Esophagus (tissue), 2 donors: ENCODE data around the gene ATP4A. TPM values are rescaled to one million over a fixed set of nuclear protein-coding genes. Genes with fewer than 3 reads are reported as not detected.

ENCODE experiments used
- H3K27ac ChIP-seq, 2 donors: one replicate each; pipeline ENCODE4 v1.5.1; 2013; ENCODE audit warnings: low read depth in 2 of 2, mild to moderate bottlenecking in 2 of 2, inconsistent platforms in 1 of 2, low read length in 1 of 2, moderate library complexity in 1 of 2
- H3K27me3 ChIP-seq, 2 donors: one replicate each; pipeline ENCODE4 v1.6.1; 2013; ENCODE audit warnings: low read length in 2 of 2, control low read depth in 1 of 2, mild to moderate bottlenecking in 1 of 2; ENCODE audit not compliant: insufficient read depth in 2 of 2, control insufficient read depth in 1 of 2
- H3K36me3 ChIP-seq, 2 donors: one replicate each; pipeline ENCODE4 v1.6.1; 2013; ENCODE audit warnings: low read length in 1 of 2; ENCODE audit not compliant: control insufficient read depth in 2 of 2, insufficient read depth in 2 of 2
- H3K4me1 ChIP-seq, 2 donors: one replicate each; pipeline ENCODE4 v1.6.1; 2013; ENCODE audit warnings: low read length in 1 of 2; ENCODE audit not compliant: control insufficient read depth in 2 of 2, insufficient read depth in 2 of 2
- H3K4me3 ChIP-seq, 2 donors: one replicate each; pipeline ENCODE4 v1.5.1; 2013; ENCODE audit warnings: low read length in 2 of 2, mild to moderate bottlenecking in 2 of 2, low read depth in 1 of 2, moderate library complexity in 1 of 2
- H3K9me3 ChIP-seq, 2 donors: one replicate each; pipeline ENCODE4 v1.6.1; 2013; ENCODE audit warnings: mild to moderate bottlenecking in 2 of 2, low read depth in 1 of 2, low read length in 1 of 2, moderate library complexity in 1 of 2; ENCODE audit not compliant: control insufficient read depth in 2 of 2, insufficient read depth in 1 of 2
- WGBS, 2 donors: extraction: QIAGEN DNeasy Blood & Tissue Kit; methylation state at CpG; one replicate each; pipeline ENCODE4 v1.1.7; 2013; 5-methylcytosine and 5-hydroxymethylcytosine counted together
- polyA plus RNA-seq, 2 donors: library from polyadenylated mRNA; stranded (reverse); fragments of 200-250 nt; gene quantifications; one replicate each; pipeline ENCODE4 v1.2.3, GENCODE V29; 2013
- donor health status: healthy with polysubstance abuse.
- donor health status: Bipolar disorder and iron deficiency.

The ATP4A gene
- polyA plus RNA-seq, 2 donors: 0.02 to 0.12 TPM

DNA sequence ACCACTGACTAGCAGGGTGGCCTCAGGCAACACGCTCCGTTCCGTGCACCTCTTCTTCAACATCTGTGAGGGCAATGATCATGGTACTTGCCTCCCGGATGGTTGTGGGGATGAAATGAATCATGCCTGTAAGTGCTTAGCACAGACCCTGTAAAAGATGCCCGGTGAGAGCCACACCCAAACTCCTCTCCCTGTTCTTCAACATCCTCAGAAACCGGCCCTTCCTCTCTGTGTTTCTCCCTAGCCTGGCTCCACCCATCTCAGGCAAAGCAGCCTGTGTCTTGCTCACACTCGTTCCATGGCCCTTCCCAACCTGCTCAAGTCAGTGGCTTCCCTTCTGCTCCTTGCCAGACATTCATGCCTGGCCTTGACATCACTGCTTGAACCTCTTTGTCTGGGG lies 44.2 kb downstream of the ATP4A start:
- Histone ChIP-seq H3K4me1 (peaks cover 0 to 2% of the 10 kb centered on the region in 2 donors), H3K4me3 (no peak overlapping the region), H3K27ac (peak overlapping the region; percentile 75 to 90), H3K36me3 (no peaks in the 10 kb centered on the region), H3K27me3 (no peaks in the 10 kb centered on the region), H3K9me3 (peaks cover 0 to 1% of the 10 kb centered on the region in 2 donors)
- WGBS, 2 donors: 35 to 42% methylated on average over 7 of the region's 7 CpGs

DNA sequence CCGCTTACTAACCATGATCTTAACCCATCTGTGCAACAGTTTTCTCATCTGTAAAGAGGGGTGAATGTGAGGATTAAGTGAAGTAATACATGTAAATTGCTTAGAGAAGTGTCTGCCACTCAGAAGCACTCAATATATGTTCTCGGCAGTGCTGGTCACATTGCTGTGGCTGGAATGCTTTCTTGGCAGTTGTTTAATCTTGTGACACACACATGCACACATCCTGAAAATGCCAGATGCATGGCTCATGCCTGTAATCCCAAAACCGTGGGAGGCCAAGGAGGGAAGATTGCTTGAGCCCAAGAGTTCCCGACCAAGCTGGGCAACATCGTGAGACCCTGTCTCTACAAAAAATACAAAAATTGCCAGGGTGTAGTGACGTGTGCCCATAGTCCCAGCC lies 45.1 kb downstream of the ATP4A start:
- H3K27ac ChIP-seq: peak overlapping the region in 1 of 2 donors; percentile 52
- no peaks in the 10 kb centered on the region for H3K36me3 ChIP-seq
- no peak overlapping the region for H3K4me3 ChIP-seq
- H3K27me3 ChIP-seq: no peaks in the 10 kb centered on the region
- peaks cover 0 to 4% of the 10 kb centered on the region in 2 donors for H3K4me1 ChIP-seq
- WGBS, 2 donors: 52 to 63% methylated on average over 6 of the region's 6 CpGs
- peaks cover 0 to 3% of the 10 kb centered on the region in 2 donors for H3K9me3 ChIP-seq

DNA sequence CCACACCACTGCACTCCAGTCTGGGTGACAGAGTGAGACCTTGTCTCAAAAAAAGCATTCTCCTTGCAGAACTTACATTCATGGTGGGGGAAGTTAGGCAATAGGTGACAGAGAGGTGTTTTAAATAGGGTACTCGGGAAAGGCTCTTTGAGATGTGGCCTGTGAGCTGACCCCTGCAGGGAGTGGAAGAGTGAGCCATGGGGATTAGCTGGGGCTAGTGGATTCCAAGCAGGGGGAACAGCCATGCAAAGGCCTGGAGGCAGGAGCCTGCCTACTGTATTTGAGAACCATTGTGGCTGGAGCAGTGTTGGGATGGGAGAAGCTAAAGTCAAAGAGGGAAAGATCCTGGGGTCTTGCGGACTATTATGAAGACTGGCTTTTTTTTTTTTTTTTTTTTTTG lies 46.1 kb downstream of the ATP4A start:
- Histone ChIP-seq H3K27me3 (no peaks in the 10 kb centered on the region), H3K36me3 (no peaks in the 10 kb centered on the region), H3K4me3 (no peak overlapping the region), H3K9me3 (peaks cover 0 to 3% of the 10 kb centered on the region in 2 donors), H3K4me1 (peaks cover 0 to 10% of the 10 kb centered on the region in 2 donors), H3K27ac (no peak overlapping the region)
- WGBS, 2 donors: 88 to 89% methylated on average over 2 of the region's 2 CpGs

DNA sequence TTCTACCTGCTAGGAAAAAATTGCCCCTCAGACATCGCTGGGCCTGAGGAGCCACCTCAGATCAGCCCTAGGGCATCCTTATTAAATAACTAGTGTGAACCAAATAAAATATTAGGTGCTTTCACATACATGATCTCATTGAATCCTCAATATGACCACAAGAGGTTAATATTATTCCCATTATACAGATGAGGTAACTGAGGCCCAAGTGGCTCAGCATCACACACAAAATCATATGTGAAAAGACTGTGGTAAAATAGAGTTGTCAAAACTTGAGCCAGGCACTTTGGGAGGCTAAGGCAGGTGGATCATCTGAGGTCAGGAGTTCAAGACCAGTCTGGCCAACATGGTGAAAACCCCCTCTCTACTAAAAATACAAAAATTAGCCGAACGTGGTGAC lies 47.1 kb downstream of the ATP4A start:
- H3K36me3 ChIP-seq: no peaks in the 10 kb centered on the region
- 82 to 88% methylated on average over 3 of the region's 3 CpGs for WGBS, 2 donors
- H3K27me3 ChIP-seq: no peaks in the 10 kb centered on the region
- H3K4me1 ChIP-seq: peaks cover 0 to 11% of the 10 kb centered on the region in 2 donors
- peaks cover 0 to 3% of the 10 kb centered on the region in 2 donors for H3K9me3 ChIP-seq
- peak overlapping the region in 1 of 2 donors; percentile 61 for H3K27ac ChIP-seq
- no peak overlapping the region for H3K4me3 ChIP-seq

DNA sequence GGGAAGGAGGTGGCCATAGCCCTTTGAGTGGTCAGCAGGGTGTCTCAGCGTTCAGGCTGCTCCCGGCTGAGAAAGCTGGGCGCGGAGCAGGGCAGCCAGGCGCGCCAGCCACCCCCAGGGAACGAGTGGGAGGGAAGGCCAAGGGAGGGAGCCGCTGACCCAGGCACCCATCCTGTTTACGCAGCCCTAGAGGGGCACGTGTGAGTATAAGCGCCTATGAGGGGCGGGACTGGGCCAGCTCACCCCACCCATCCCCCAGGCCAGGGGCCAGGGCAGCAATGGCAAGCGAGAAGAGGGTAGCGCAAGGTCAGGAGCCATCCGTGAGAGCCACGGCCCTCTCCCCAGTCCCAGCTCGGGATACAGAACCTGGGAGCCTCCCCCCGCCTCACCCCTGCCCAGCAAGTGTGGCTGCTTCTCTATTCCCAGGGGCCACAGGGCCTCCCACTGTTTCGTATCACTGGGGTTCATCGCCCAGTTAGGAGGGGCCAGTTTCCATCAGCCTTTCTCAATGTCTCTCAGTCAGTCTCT lies 49.1 kb downstream of the ATP4A start:
- Histone ChIP-seq H3K4me1 (peaks cover 0 to 21% of the 10 kb centered on the region in 2 donors), H3K4me3 (no peak overlapping the region), H3K27me3 (no peaks in the 10 kb centered on the region), H3K36me3 (no peaks in the 10 kb centered on the region), H3K9me3 (peaks cover 0 to 3% of the 10 kb centered on the region in 2 donors), H3K27ac (peak overlapping the region; percentile 49 to 84)
- 19 to 20% methylated on average over 16 to 20 of the region's 20 CpGs for WGBS, 2 donors

DNA sequence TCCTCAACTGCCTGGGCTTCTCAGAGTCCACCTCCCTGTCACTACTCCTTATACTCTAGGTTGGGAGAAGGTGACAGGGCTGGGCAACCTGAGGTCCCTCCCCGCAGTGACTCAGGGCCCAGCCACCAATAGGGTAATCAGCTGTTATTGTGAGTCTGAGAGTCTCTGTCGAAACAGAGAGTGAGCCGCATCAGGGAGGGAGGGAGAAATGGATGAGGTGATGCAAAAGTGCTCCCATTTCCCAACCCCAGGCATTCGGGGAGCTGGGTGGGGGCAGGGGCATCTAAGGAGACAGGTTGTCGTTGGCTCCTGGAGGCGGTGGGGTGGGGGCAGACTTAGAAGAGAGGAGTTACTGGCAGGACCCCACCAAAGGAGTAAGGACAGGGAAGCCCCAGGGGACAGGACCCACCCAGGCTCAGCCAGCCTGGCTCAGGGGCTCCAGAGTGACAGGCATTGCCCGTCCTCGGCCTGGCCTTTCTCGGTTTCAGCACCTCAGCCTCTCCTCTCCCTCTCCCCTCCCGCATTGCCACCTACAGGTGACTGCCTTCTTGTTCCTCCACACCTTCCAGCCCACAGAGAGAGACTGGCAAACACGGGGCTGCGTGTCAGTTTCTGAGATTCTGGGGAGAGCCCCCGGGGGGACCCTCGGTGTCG lies 49.7 kb downstream of the ATP4A start, which contains the start of gene DMKN:
TSS of gene DMKN (minus strand) at position 22 of the 654 bp plus-strand sequence. CDS start 174 bp downstream, outside the sequence.
- Histone ChIP-seq H3K4me3 (peak within 1 kb of the TSS in 1 of 2 donors; percentile 14), H3K27me3 (no peaks in the 10 kb centered on the region), H3K4me1 (peaks cover 0 to 21% of the 10 kb centered on the region in 2 donors), H3K36me3 (no peaks in the 10 kb centered on the region), H3K27ac (peak within 1 kb of the TSS; percentile 49 to 84), H3K9me3 (peaks cover 0 to 3% of the 10 kb centered on the region in 2 donors)
- WGBS, 2 donors: 20 to 31% methylated on average over 12 to 15 of the region's 15 CpGs

DNA sequence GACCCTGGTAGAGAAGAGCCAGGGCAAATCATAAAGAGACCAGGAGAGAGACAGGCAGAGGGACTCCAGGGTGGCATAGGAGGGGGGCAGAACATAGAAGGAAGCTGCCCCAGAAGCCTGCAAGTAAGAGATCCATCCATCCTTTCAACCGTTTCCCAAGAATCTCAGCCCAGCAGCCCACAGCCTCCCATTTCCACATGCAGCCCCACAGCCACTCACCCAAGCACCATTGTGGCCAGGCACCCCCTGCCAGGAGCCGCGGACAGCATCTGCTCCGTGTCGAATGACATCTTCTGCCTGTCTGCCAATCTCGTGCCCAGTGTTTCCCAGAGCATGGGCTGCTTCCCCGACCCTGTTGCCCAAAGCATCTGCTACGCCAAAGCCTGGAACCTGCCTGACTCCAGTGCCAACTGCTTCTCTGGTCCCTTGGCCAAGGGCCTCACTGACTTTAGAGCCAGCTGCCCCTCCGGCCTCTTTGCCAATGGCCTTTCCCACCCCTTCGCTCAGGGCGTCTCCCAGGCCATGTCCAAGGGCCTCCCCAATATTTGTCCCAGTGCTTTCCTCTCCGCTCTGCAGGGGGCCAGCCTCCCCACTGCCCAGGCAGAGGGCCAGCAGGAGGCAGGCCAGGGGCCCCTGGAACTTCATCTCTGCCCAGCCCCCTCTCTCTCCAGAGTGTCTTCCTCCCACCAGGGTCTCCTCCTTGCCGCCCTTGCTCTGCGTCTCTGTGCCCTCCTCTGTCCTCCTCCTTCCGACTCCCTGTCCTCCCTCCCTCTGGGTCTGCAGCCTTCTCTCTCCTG lies 50.4 kb downstream of the ATP4A start:
- Histone ChIP-seq H3K4me1 (peaks cover 0 to 21% of the 10 kb centered on the region in 2 donors), H3K9me3 (peaks cover 0 to 3% of the 10 kb centered on the region in 2 donors), H3K4me3 (peak overlapping the region in 1 of 2 donors; percentile 14), H3K27ac (peak overlapping the region in 1 of 2 donors; percentile 27), H3K27me3 (no peaks in the 10 kb centered on the region), H3K36me3 (no peaks in the 10 kb centered on the region)
- WGBS, 2 donors: 76 to 81% methylated on average over 15 of the region's 15 CpGs

DNA sequence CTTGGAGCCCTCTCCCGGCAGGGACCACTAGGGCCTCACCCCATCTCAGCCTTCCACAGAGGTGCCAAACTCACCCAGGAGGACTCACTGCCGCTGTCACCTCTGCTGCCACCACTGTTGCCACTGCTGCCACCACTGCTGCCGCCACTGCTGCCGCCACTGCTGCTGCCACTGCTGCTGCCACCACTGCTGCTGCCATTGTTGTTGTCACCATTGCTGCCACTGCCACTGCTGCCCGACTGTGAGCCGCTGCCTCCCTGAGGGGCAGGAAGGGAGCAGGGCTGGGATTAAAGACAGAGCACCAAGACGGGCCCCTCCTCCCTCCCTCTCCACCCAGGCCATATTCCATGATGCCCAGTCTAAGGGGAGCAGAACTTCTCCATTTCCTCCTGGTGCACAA lies 52.1 kb downstream of the ATP4A start:
- WGBS, 2 donors: 68 to 76% methylated on average over 5 to 7 of the region's 7 CpGs
- Histone ChIP-seq H3K36me3 (no peaks in the 10 kb centered on the region), H3K27ac (no peak overlapping the region), H3K4me1 (peaks cover 0 to 21% of the 10 kb centered on the region in 2 donors), H3K4me3 (no peak overlapping the region), H3K27me3 (no peaks in the 10 kb centered on the region), H3K9me3 (peaks cover 0 to 3% of the 10 kb centered on the region in 2 donors)

DNA sequence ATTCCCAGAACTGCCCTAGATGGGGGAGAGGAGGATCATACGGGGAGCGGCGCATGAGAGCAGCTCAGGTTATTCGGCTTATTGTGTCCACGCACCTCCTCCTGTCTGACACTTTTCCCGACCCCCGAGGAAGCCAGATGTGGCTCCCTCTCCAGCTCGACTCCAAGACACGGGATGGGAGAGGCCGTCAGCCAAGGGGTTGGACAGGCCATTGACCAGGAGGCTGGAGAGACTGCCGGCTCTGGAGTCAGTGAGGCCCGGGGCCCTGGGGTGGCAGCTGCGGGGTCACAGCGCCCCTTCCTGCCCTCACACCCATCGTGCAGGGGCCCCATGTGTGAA lies 52.9 kb downstream of the ATP4A start:
- H3K9me3 ChIP-seq: peaks cover 0 to 3% of the 10 kb centered on the region in 2 donors
- H3K36me3 ChIP-seq: no peaks in the 10 kb centered on the region
- peak overlapping the region; percentile 36 to 49 for H3K4me3 ChIP-seq
- WGBS, 2 donors: 7 to 8% methylated on average over 15 of the region's 15 CpGs
- peaks cover 0 to 21% of the 10 kb centered on the region in 2 donors for H3K4me1 ChIP-seq
- H3K27ac ChIP-seq: peak overlapping the region; percentile 52 to 92
- no peaks in the 10 kb centered on the region for H3K27me3 ChIP-seq
